ENCODE measurements around the gene MSTO1.
"Not testable (repeated sequence)": the region's sequence is repeated elsewhere in the genome, so short reads cannot be mapped to it uniquely, and the experiment has no call there.

Gene MSTO1

DNA sequence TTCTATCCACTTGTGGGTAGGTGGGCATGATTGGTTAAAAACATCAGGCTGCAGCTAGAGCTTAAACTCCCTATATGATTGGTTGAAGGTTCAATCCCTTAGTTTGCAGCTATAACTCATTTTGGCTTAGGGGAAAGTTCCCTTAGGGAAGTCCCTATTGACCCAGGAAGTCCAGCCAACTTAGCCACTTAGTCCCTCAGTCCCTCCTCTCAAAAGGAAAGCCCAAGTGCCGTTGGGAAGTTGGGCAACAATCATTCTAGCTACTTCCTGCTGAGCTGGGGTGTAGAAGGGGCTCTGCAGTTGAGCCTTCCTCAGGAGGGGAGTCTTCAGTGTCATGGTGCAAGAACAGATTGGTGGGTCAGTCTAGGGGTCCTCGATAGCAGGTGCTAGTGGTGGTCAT is 12.2 kb downstream of the MSTO1 start:
- DNase-seq, result no peak

DNA sequence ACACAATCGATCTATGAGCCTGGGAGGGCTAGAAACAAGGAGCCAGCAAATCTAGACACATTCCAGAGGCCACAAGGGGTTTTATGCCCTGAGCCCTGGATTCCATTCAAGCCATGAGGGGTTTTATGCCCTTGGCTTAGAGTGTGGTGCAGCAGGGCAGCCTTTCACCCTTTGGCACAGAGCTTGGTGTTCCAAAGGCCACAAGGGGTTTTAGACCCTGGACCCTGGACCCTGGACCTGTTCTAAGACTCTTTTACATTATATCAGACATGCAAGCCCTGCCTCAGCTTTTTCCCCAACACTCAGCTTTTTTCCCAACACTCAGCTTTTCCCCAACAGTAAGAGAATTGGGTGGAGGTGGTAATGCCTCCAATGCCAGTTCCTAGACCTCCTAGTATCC is 13.3 kb downstream of the MSTO1 start:
- DNase-seq, result no peak

DNA sequence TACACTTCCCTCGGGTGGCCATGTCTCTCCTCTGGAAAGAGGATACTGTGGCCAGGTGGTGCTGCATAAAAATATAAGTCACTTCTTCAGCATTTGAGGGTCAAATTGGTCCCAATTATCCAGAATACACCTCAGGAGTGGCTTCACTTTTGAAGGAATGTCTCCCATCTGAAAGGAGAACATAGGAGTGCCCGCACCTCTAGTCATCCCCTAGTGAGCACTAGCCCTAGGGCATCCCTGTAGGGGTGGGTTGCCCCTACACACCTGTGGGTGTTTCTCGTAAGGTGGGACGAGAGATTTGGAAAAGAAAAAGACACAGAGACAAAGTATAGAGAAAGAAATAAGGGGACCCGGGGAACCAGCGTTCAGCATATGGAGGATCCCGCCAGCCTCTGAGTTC is 16.4 kb downstream of the MSTO1 start:
- DNase-seq, result not testable (repeated sequence)

DNA sequence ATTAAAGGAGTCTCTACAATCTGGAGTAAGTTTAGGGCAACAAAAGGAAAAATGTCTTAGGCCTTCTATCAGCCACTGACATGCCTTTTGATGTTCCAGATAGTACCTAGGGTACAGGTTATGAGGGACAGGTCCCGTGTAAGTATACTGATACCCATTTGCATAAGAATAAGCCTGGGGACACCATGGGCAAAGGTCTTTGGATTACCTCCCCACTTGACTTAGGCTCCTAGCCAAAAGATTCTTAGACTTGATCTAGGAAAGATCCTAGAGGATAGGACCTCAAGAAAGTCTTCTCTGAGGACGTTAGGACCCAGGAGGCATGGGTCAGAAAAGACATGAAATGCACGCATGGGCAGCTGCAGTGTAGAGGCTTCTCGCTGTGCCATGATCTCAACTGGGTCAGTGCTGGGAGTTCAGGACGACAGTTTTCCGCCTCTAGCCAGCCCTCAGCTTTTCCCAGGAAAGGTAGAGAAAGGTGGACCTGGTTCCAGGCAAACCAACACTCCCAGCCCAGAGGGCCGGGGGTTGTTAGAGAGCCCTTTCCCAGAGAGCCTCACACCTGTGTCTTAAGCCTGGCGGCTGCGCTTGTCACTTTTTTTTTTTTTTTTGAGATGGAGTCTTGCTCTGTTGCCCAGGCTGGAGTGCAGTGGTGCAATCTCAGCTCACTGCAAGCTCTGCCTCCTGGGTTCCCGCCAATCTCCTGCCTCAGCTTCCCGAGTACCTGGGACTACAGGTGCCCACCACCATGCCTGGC is 26.6 kb downstream of the MSTO1 start:
- DNase-seq, result no peak

DNA sequence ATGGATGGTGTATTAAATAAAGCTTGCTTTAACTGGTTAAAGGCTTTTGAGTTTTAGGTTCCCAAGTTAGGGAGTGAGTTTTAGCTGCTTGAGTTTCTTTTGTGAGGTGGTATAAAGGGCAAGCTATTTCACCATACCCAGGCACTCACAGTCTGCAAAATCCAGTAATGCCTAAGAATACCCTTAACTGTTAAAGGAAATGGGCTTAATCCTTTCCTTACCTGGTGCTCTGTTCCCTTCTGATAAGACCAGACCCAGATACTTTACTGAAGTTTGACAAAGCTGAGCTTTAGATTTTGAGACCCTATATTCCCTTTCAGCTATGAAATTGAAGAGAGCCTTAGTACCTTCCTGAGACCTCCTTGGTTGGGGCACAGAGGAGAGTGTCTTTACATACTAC is 30.3 kb downstream of the MSTO1 start:
- DNase-seq, result no peak

DNA sequence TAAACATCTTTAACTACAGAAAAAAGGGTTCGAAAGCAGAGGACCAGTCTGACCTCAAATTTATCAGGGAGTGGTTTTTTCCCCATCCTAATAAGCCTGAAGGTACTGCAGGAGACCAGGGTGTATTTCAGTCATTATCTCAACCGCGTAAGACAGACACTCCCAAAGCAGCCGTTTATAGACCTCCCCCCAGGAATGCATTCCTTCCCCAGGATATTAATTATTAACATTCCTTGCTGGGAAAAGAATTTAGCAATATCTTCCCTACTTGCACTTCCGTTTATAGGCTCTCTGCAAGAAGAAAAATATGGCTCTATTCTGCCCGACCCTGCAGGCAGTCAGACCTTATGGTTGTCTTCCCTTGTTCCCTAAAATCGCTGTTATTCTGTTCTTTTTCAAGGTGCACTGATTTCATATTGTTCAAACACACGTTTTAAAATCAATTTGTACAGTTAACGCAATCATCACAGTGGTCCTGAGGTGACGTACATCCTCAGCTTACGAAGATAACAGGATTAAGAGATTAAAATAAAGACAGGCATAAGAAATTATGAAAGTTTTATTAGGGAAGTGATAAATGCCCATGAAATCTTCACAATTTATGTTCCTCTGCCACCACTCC is 32.7 kb downstream of the MSTO1 start:
- DNase-seq, result not testable (repeated sequence)

DNA sequence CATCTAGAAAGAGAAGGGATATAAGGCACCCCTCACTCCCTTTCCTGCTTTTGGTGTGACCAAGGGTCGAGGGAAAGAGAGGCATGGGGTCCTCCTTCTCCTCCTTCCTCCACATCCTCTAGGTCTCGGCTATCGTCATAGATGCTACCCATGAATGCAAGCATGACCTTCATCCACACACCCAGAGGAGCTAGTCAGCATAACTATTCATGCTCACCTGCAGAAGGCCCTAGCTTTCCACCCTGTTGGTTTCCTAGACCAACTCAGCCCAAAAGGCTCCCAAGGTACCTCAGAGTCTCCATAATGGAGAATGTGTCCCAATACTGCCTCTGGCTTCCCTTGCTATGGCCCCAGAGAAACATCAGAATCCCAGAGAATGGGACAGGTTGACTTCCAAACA is 33.2 kb downstream of the MSTO1 start:
- no peak for DNase-seq

DNA sequence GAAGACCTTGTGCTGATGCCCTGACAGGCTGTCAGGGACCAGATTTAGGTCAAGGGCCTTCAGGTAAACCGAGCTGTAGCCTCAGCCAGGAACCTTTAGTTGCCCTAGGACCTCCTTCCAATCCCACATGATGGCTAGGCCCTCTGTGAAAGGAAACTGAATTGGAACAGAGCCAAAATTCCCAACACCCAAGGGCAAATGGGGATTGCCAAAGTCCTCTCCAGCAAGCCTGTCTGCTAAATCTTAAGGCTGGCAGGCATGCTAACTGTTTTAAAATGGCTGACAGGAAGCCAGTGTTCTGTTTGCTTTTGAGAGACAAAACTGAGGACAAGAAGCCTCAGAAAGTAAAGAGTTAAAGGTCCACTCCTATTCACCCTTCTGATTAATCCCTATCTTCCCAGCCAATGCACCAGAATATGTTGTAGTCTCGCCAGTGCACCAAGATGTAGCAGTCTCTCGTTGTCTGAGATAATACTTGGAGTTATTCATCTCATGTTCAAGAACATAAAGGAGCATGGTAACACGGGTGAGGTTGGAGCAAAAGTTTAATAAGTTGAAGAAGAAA is 35.1 kb downstream of the MSTO1 start:
- DNase-seq, result no peak

DNA sequence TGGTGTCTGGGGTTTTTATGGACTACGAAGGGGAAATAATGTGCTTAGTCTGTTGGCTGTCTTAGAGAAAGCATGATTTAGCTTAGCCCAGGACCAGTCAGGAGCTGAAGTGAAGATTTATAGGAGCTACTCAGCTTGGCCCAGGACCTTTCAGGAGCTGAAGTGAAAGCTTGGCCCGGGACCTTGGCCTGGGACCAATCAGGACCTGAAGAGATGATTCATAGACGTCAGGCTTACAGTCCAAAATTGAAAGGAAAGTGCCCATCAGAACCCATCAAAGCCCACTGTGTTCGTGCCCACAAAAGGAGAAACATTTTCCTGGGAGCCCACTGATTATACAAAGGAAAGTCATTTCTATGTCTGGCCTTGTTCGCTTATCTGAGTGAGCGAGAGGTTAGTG is 35.6 kb downstream of the MSTO1 start:
- DNase-seq, result no peak

DNA sequence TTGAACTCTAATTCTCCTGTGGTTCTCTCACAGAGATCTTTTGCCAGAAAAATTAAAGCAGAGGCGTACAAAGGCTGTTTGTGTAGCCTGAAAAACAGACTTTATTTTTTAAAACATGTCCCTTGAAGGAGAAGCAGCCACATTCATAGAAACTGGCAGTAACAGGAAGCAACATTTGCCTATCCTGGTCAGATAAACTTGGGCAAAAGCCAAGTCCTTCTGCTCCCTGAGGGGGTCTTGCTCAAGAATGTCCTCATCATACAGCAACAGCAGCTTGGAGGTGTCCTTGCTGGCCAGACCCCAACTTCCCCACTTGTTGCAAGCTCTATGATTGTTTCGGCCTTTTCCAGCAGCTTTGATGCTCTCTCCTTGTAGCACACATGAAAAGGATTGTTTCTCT is 36.3 kb downstream of the MSTO1 start:
- no peak for DNase-seq

DNA sequence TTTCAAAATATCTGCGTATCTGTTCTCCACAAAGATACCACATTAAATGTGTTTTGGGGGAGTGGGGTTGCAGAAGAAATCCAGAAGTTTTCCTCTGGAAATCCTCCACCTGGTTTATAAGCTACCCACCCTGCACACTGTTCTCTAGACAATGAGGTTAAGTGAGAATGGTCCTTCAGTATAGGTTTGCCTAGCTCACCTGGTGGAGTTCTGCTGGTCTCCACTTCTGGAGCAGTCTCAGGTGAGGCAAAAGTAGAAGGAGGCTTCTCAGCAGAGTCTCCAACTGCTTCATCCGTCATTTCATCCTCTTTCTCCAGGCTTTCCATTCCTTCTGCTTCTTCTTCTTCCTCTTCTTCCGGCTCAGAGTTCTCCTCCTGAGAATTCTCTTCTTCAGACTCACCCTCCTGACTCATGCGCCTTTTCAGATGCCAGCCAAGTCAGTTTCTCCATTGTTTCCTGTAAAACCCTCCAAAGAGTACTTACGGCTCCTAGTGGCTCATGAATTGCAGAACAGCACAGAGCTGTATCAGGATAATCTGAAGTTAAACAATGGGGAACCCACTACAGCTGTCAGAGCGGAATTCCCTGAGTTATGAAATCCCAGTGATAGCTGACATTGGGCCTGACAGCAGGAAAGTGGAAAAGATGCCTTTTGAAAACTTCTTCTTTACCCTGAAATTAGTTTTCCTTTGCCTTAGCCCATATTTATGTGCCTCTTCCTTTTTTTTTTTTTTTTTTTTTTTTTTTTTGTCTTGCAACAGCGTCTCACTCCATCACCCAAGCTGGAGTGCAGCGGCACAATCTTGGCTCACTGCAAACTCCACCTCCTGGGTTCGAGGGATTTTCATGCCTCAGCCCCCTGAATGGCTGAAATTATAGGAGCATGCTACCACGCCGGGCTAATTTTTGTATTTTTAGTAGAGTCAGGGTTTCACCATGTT is 38.5 kb downstream of the MSTO1 start:
- no peak for DNase-seq

DNA sequence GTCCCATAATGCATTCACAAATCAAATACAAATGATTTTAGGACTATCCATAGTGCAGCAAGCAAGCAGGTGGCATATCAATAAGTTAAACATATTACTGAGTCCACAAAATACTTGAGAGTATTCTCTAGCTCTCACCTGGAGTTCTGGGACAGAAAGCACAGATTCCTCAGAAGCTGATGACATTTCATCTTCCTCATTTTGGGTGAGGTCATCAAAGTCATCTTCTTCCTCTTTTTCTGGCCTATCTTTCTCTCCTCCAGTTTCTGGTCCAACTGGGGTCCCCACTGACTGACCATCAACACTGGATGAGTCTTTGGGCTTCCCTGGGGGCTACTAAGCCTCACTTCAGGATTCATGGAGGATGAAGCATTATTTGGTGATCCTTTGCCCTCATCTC is 39.7 kb downstream of the MSTO1 start:
- DNase-seq, result no peak

DNA sequence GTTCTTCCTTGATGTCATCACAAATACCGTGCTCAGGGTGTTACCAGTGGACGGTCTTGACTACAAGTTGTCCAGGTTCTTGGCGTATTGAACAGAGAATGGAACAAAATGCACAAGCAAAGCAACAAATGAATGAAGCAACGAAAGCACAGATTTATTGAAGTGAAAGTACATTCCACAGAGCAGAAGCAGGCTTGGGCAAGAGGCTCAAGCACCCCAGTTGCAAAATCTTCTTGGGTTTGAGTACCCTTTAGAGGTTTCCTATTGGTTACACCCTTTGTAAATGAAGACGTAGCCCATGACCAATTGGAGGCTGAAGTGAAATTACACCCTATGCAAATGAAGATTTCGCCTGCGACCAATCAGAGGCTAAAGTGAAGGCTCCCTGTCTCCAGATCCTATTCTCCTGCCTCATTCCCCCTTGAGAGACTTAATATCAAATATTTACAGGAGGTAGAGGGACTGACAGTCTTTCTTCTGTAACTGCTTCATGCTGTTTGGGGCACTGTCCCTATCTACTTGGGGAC is 40.3 kb downstream of the MSTO1 start:
- DNase-seq, result no peak

DNA sequence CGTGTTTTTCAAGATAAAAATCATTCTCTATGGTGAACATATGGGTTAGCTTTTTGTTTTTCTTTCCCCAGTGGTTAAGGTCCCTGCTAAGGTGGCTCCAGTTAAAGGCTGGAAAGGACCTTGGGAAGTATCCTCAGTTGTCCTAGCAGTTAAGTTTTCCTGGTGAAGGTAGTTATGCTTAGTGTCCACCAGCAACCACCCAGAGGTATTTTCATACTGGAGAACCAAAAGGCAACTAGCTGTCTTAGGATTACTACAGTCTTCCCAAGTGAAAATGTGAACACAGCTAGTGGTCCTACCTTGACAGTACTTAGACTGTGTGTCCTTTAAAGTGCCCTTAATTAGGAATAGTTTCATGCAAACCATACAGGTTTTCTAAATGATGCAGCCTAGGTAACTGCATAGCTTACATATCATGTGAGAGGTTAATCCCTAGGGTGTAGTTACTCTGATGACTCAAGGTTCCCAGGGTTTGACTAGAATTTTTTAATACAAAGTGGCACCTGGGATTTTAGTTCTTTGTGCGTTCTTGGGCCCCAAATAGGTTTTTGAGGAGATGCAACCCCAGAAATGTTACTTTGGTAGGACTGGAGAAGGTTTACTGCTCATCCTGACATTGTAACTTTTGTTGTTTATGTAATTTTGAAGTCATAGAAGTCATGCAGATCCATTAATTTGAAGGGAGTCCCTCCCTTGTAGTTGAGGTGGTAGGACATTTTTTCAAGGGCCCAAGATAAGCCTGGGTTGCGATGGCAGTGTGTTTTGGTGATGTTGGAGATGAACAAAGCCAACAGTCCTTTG is 42.0 kb downstream of the MSTO1 start:
- no peak for DNase-seq

DNA sequence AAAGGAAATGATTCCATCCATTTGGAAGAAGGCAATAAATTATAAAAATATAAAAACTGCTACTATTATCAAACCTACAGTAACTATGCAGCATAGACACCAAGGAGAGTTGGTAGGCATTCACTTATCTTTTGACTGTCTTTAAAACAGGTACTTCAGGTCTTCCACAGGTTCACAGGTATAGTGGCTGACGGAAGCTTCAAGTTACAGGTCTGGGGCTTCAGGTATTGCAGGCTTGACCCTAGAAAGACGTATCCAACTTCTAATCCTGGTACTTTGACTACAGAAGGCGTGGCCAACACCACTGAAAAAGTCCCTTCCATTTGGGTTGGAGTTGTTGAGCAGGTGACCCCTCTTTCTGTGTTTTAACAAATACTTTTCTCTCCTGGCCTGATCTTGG is 42.9 kb downstream of the MSTO1 start:
- DNase-seq, result no peak

DNA sequence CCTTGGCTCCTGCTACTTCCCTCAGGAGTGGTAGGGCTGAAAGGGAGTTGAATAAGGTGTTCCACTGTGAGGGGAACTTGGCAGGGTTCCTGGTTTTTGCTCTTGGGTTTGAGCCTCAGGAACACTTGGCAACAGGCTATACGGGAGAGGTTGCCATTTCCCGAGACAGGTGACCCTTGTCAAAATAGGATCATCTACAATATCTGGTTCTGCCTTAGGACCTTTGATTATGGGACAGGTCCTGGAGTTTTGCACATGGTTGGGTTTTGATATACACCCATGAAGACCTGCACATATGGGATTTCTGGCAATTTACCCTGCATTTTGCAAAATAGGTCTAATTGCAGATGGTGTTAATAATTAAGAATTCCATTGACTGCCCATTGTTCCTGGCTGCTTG is 47.4 kb downstream of the MSTO1 start:
- no peak for DNase-seq

DNA sequence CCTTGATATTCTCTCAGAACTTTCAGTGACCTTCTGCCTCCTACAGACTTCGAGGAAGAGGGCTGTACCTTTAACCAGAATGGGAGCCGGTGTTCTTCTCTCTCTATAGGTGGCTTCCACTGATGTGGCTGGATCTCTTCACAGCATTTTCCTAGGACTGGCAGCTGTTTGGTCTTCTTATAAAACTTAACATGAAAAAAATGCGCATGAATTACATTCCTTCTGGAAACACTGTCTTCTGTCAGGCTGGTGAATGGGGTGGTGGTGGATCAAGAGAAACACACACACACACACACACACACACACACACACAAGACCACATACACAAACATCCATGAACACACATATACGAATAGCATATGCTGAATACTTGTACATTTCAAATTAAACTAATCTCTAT is 51.2 kb downstream of the MSTO1 start:
- not testable (repeated sequence) for DNase-seq

All from T-helper 1 cell (primary cell).